C4-2B (cell line): Measurements from ENCODE around the gene FCN2.

Experiments used
- CTCF ChIP-seq: fragments of 450-650 bp; conservative IDR thresholded peaks from 2 replicates; pipeline ENCODE4 v1.5.1; 2017; ENCODE audit warnings: mild to moderate bottlenecking
- ZFX ChIP-seq: fragments of 450-650 bp; IDR thresholded peaks from 2 replicates; pipeline ENCODE4 v1.6.1; 2017

GRCh38 chr9:134868751-134869553, 11.7 kb upstream of the FCN2 start:
- TF ChIP-seq CTCF (no peak), ZFX (no peak)
